ENCODE results near the gene KCNQ1OT1. TPM values are rescaled to one million over a fixed set of nuclear protein-coding genes. Genes with fewer than 3 reads are reported as not detected.

Gene KCNQ1OT1
- total RNA-seq, 1 donor from 2014 or later: 4.8 TPM

DNA sequence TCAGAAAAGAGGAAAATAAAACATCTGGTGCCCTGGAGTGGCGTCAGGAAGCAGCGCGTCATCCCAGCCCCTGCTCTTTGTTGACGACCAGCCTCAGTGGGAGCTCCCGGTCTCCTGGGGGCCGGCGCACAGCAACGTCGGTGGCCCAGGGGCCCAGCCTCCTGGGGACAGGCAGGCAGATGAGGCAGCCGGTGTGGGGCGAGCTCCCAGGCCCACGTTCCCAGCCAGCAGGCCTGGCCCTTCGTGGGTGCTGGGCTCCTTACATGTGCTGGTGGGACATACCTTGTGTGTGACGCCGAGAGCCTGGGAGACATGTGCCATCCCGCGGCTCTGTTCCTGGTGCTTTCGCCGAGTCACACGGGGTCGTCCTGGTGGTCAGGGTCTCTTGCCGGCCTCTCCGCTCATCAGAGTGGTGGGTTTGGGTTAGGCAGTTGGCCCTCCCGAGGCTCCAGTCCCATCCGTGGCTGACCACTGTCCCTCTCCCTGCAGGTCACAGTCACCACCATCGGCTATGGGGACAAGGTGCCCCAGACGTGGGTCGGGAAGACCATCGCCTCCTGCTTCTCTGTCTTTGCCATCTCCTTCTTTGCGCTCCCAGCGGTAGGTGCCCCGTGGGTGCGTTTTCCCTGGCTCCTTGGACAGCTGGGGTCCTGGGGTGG lies 116.7 kb downstream of the KCNQ1OT1 start:
- DNase-seq (ENCODE audit: low read depth): no peak

GRCh38 chr11:2582351-2582945 lies 117.3 kb downstream of the KCNQ1OT1 start:
- no peak for DNase-seq (ENCODE audit: low read depth)

- DNase-seq (ENCODE audit: low read depth): no peak
These were observed 117.9 kb downstream of the KCNQ1OT1 start for GRCh38 chr11:2581931-2582350.

- no peak for DNase-seq (ENCODE audit: low read depth)
These were observed 118.5 kb downstream of the KCNQ1OT1 start for GRCh38 chr11:2581151-2581930.

GRCh38 chr11:2580571-2581001 lies 119.2 kb downstream of the KCNQ1OT1 start:
- DNase-seq (ENCODE audit: low read depth): no peak

GRCh38 chr11:2580061-2580421 lies 119.8 kb downstream of the KCNQ1OT1 start:
- no peak for DNase-seq (ENCODE audit: low read depth)

- no peak for DNase-seq (ENCODE audit: low read depth)
These were observed 120.3 kb downstream of the KCNQ1OT1 start for GRCh38 chr11:2579315-2580060.

DNA sequence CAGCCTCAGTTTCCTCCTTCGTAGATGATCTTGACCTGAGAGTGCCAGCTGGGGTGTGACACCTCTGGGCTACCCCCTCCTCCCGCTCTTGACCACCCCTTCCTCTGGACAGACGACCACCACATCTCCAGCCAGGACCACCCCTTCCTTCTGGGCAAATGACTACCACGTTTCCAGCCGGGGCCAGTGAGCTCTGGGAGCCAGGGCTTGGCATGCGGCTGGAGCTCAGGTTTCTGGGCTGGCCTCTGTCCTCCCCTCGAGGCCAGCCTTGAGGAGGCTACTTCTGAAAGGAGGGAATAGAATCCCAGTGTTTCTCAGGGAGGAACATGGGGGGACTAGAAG lies 120.9 kb downstream of the KCNQ1OT1 start:
- DNase-seq (ENCODE audit: low read depth): no peak

DNA sequence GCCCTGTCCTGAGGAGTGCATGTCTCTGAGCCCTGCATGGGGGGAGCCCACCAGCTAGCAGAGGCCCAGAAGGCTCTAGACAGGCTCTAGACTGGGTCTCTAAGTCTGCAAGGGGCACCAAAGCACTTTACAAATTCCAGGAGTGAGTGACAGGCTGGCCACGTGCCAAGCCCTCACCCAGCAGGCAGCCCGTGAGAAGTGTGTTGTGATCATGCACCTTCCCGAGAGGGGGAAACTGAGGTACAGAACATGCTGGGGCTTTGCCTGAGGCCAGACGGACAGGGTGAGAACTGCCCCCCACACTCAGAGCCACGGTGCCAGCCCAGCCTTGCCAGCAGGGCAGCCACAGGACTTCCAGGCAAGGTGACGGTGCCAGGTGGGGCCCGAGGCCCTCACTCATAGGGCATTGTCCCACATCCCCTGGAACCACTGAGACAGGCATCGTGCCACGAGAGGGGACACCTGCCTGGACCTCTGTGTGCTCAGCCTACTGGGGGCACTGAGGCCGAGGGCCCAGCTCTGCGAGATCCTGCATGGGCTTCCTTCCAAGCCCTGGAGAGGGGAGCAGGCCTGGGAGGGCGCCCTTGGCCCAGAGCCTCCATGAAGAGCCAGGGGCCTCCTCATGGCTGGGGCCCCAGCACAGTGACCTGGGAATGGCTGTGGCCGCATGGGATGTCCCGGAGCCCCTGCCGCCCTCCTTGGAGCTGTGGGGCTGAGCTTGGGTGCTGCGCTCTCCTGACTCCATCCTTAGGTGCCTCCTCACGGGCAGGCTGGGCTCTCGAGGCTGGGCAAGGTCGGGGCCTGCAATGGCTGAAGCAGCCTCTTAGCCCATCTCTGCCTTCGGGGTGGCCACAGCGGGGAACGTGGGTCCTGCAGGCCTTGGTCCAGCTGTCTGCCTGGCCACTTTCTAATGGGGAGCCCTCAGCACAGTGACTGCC lies 121.5 kb downstream of the KCNQ1OT1 start:
- DNase-seq (ENCODE audit: low read depth): no peak

DNA sequence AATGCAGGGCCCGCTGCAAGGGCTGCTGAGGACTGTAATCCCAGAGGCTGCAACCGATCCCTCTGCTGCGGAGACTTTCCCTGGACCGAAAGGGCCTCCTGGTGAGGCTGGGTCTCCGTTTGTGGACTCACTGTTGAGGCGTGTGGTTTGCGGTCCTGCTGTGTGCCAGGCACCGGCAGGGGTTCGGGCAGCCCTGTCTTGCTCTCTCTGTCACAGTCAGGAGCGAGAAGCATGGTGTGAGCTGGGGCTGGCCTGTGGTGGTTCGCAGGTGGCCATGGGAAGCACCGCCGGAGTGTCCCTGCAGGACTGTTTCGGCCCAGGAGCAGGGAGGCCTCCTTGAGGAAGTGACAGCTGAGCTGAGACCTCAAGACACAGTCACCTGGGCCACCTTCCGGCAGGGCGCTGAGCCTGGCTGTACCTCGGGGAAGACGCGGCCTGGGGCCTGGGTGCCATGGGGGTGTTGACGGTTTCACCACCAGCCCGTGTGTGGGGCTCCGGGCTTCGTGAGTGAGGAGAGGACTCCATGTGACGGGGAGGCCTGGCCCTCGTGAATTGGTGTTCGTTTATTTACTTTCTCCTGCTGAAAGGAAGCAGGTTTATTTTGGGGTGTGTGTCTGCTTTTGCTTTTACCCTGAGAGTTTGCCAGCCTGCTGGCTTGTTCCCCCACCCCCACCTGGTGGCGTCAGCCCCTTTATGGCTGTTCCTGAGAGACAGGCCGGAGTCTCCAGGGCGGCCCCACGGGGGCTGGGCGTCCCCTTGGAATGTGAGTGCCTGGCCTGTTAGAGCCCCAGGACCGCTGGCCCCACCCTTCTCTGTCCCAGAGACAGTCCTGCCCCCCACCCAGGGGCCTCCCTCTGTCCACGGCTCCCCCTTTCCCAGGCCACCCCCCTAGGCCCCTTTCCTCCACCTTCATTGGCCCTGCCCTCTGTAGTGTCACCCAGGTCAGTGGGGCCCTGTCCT lies 122.5 kb downstream of the KCNQ1OT1 start:
- DNase-seq (ENCODE audit: low read depth): no peak

DNA sequence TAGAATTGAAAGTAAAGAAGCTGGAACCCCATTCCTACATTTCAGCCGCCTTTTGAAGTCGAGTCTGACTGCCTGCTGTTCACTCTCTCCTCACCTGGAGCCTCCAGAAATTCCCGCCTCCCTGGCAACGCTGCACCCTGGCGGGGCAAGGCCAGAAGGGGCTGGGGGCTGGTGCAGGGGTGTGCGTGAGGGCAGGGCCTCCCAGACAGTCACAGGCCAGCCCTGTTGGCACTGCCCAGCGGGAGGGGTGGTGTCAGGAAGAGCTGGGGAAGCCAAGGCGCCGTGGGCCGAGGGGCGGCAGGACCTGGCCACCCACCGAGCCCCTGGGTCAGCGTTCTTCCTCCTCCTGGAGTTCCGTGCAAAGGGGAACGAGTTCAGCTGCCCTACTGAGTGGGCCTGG lies 123.2 kb downstream of the KCNQ1OT1 start:
- DNase-seq (ENCODE audit: low read depth): no peak

GRCh38 chr11:2576111-2576510 lies 123.7 kb downstream of the KCNQ1OT1 start:
- no peak for DNase-seq (ENCODE audit: low read depth)

DNA sequence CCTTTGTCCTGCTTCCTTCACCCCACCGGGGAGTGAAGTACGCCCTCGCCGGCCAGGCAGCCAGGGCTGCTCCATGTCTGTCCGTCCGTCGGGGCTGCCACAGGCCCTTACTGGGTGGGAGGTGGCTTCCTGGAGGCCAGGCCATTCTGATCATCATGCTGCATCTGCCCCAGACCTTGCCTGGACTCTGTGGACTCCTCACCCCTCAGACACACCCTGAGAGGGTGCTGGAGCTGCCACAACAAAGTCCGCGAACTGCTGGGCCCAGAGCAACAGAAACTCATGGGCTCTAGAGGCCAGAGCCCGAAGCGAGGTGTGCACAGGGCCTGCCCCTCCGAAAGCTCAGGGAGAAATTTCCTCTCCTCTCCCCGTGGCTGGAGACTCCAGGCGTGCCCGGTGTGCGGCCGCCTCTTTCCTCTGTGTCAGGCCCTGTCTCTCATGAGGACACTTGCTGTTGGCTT lies 124.2 kb downstream of the KCNQ1OT1 start:
- DNase-seq (ENCODE audit: low read depth): no peak

DNA sequence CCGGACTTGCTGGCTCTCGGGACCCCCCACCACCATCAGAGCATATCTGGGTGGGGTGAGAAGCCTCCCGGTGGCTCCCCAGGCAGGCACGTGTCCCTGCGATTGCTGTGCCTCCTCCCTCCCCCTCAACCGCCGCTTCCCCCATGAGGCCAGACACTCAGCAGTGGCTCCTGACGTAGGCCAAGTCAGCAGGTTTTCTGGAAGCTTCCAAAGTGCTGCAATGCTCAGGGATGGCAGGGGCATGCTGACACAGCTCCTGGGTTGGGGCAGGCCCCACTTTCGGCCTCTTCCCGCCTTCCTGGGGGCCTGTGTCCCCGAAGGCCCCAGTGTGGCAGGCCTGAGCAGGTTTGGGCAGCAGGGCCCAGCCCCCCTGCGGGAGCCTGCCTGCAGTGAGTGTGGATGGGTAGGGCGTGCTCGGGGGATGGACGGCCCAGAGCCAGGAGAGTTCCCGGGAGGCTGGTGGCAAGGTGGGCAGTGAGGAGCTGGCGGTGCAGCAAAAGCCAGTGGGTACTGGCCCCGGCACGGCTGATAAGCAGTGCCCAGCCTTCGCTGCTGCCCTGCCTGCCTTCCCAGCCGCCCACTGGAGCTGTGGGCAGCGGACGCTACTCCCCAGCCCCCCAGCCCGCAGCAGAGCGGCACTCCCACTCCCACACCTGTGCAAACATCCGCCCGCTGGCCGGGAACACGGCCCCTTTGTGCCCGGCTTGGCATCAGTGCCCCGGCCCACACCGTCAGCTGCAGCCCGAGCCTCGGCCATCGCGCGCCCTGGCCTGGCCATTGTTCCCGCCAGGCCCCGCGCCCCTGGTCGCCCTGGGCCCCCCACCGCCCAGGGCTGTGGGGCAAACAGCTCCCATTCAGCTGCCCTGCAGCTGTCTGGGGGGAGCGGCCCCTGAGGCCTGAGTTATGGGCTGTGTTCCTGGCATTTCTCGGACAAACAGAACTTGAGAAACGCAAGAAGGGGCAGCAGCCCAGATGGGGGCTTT lies 125.0 kb downstream of the KCNQ1OT1 start:
- DNase-seq (ENCODE audit: low read depth): no peak

GRCh38 chr11:2574043-2574552 lies 125.7 kb downstream of the KCNQ1OT1 start:
- DNase-seq (ENCODE audit: low read depth): no peak

DNA sequence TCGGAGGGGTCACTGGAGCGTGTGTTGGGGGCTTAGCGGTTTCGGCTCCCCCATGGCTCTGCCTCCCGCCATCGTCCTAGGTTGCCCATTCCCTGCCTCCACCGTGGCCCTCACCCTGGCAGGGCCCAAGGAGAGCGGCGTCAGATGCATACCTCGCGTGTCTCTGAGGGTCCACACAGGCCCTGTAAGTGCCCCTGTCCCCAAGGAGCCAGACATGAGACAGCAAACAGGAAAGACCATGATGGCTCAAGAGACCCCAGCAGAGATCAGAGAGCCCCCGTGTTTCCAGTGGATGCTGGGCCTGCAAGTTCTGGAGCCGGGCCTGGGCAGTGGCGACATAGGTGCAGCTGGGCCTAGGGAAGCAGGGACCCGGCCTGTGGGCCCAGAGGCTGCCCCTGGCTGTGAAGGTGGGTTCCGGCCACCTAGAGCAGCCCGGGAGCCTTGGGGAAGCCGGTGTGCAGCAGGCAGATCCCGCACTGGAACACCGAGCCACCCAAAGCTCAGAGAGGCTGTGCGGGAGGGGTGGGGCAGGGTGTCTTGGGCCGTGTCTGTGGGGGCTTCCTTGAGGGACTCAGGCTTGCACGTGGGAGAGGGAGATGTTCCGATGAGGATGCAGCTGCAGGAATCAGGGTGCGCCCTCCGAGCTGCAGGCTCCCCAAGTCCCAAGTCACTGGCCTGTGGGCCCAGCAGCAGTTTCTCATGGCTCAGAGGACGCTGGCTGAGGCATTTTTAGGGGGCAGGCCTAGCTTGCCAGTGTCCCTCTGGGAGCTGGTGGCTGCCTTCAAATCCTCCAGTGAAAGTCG lies 126.4 kb downstream of the KCNQ1OT1 start:
- no peak for DNase-seq (ENCODE audit: low read depth)

- DNase-seq (ENCODE audit: low read depth): no peak
These were observed 127.1 kb downstream of the KCNQ1OT1 start for GRCh38 chr11:2572491-2573239.
